CD4-positive, alpha-beta T cell treated with Interleukin-21 for 1 hour (primary cell): Measurements from ENCODE around the gene PPT1.
A peak's percentile ranks its signal among the peaks of the same experiment; 100 is the strongest.

Experiments
- DNase-seq: peaks from one replicate; pipeline ENCODE4 v3.0.0-alpha.2; 2020

PPT1 gene

DNA sequence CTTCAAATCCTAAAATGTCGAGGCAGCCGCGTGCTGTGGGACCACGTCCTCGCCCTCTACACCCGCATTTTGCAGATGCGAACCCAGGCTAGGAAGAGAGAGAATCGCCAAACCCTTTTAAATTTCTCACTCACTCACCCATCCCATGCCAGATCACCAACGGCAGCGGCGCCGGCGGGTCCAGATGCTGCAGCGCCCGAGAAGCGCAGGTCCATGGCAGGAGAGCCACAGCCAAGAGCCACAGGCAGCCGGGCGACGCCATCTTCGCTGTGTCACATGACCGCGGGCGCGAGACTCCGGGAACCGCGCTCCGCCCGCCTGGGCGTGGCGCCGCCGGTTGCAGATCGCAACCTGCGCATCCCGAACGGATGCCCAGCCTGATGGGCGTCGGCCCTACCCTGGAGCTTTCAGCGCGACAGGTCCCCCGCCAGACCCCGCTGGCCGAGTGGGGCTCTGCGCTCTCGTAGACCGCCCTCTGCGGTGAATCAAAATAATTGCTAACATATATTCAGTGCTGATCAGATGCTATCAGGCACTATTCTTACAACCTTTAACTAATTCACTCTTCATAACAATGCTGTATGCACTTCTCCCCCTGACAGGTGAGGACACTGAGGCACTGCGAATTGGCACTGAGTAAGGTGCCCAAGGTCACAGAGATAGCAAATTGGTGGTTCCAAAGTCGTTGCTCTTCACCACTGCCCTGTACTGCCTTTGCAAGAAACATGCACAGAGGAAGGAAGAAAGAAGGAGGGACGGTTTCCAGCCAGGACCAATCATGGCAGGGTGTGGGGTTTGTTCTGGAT is at the start of gene PPT1:
Gene PPT1, minus strand, starts transcription at position 276 of the 806 bp plus-strand sequence. Its CDS starts 14 bp downstream, at position 262.
- DNase-seq, result peak; percentile 77

DNA sequence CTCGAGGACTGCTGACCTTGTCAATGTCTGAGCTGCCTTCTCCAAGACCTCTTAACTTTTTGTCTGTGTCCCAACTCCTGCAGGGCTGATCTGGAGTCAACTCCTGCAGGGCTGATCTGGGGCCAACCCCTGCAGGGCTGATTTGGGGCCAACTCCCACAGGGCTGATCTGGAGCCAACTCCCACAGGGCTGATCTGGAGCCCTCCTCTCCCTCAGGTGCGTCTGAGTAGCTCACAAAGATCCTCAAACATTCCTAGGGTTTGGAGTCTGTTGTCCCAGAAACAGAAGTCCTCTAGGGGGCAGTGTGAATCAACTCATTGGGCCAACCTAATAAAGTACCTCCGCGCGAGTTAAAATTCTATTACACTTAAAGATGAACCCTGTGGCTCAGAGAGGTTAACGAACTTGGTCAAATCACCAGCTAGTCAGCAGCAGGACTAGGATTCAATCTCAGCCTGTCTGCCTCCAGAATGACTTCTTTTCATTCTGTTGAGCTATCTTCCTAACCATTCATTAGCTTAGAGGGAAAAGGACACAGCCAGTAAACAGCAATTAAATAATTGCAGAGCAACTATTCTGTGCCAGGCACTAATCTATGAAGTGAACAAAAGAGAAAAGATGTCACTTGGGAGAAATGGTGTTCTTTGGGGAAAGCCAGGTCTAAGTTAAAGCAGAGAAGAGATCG is 47.0 kb upstream of the PPT1 start:
- peak; percentile 76 for DNase-seq

DNA sequence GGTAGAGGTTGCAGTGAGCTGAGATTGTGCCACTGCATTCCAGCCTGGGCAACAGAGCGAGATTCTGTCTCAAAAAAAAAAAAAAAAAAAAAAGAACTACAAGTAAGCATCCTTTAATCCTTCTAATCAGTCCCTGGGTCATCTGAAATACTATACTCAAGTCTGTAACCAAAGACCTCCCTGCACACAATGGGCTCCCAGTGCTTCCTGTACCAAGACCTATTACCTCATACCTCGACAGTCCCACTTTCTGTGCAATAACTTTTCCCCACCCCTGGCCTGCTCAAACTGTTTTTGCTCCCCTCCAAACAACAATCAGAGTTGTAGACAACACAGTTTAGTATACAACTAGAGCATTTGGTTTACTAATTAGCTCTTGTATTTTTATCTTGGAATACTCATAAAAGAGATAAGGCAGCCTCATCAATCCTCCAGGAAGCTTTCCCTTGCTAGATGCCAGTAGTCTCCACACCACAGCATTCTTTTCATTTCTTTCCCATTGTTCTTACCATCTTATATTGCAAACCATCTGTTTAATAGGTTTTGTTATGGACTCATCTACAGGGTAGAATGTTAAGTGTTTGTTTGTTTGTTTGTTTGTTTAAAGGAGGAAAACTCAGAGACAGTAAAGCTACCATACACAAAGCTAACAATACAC is 45.0 kb upstream of the PPT1 start:
- DNase-seq, result no peak

DNA sequence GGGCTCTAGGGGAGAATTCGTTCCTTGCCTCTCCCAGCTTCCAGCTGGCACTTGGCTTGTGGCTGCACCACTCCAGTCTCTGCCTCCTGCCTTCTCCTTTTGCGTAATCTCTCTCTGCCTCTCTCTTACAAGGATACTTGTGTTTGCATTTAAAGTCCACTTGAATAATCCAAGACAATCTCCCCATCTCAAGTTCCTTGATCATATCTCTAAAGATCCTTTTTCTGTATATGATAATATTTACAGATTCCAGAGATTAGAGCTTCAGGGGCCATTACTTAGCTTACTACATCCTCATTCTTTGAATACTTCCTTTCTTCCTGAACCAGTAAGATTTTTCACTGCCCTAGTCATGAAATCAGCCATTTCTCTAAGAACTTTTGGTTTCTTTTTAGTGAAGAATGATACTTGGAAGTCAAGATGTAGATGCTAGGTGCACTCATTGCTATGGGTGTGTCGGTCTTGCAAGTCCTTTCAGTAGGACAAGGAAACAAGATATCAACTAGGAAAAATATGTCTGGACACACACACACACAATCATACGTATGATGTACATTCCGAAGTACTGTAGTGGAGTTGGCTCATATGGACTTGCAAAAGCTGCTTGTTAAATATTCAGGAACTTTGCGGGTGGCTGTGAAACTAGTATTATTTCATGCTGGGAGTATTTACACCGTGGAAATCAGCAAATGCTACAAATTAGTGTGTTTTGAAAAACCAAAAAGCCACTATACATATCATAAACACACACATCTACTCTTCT is 43.3 kb upstream of the PPT1 start:
- DNase-seq, result no peak

GRCh38 chr1:40133839-40134238 is 36.8 kb upstream of the PPT1 start:
- no peak for DNase-seq

DNA sequence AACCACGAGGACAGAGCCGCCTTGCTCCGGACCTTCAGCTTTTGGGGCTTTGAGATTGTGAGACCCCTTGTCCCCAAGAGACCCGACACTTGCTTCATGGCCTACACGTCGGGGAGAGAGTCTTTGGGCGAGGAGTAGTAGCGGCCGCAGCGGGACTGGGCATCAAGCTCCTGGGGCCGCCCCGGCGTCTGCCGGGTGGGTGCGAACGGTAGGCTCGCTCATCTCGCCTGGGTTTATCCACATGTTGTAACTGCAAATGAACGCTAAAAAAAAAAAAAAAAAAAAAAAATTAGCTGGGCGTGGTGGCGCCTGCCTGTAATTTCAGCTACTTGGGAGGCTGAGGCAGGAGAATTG is 36.2 kb upstream of the PPT1 start:
- DNase-seq, result no peak

DNA sequence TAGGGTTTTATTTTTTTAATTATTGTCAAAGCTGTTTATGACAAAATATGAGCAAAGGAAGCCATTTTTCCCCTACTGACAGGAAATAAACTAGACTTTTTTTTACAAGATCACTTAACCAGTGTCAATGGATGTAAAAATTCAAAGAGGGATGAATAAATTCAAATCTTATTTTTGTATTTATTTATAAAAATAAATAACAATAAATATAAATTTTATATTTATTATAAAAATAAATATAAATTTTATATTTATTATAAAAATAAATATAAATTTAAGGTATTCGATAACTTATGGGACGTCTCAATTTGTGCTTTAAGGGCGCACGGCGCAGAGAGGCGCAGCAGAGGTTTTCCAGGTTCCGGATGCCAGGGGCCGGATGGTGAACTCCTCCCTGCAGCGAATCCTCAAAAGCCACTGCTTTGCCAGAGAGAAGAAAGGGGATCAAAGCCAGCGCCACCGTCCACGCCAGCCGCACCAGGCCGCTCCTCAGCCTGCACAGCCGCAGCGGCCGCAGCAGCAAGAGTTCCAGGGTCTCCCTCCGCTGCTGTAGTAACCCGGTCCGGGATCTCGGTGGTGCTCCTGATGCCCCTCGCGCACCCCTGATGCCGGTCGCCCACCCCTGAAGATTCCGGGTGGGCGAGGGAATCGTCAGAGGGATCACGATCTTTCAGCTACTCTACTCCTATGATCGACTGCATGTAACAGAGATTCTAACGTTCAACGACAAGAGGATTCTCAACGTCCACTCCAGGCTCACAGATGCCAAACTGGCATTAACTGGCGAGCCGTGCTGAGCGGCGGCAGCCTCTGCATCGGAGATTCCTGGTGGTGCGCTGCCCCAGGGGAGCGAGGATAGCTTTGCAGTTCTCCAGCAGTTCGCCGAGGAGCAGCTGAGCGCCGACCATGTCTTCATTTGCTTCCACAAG is 35.6 kb upstream of the PPT1 start:
- DNase-seq, result no peak

DNA sequence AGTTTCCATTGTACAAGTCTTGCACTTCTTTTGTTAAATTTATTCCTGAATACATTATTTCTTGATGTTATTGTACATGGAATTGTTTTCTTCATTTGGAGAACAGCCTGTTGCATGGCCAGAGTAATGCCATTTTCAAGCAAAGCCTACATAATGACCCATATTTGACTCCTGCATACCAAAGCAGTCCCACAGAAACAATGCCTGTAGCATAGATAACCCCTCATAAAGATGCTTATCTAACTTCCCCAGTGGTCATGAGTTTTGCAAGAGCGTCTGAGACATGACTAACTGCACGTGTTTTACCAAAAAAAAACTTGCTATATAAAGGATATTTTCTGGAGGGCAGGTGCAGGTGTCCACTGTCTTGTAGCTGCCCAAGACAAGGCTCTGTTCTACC is 33.8 kb upstream of the PPT1 start:
- DNase-seq, result no peak

- DNase-seq, result no peak
These were observed 25.8 kb upstream of the PPT1 start for GRCh38 chr1:40122855-40123254.

- no peak for DNase-seq
These were observed 23.1 kb upstream of the PPT1 start for GRCh38 chr1:40120128-40120527.

DNA sequence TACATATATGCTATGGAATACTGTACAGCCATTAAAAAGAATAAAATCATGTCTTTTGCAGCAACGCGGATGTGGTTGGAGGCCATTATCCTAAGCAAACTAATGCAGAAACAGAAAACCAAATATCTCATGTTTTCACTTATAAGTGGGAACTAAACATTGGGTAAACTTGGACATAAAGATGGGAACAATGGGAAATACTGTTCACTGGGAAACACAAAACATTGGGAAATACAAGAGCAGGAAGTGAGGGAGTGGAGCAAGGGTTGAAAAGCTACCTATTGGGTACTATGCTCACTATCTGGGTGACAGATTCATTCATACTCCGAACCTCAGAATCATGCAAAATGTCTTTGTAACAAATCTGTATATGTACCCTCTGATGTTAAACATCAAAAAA is 17.3 kb upstream of the PPT1 start:
- DNase-seq, result no peak

DNA sequence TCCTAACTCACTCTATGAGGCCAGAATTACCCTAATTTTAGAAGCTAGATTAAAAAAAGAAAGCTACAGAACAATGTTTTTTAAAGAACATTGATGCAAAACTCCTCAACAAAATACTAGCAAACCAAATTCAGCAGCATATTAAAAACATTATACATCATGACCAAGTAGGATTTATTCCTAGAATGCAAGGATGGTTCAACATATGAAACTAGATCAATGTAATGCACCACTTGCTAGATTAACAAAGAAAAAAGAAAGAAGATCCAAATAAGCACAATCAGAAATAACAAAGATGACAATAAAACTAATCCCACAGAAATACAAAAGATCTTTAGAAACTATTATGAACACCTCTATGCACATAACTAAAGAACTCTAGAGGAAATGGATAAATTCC is 13.3 kb upstream of the PPT1 start:
- DNase-seq, result no peak

DNA sequence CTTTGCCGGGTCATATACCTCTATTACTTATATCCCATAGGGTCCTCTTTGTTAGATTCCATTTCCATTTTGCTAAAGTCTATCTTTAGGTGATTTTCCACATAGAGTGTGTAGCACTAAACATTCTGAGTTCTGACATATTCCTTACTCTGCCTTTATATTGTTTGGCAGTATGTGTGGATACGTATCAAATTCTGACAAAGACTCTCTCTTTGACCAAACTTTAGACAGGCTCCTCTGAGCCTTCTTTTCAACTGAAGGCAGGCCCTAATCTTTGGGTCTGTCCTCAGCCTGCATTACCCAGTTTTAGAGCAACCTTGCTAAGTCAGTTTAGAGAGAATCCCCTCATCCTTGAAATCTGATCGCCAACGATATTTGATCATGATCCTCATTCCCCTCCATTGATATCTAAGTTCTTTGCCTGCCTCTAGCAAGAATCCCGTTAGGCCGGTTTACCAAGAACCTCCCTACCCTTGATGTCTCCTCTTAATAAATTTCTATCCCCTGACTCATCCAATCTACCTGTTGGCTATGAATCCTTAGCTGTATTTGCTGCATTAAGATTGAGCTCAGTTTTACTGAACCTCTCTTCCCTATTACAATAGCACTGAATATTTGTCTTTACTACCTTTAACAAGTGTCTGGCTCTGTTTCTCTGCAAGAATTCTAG is 10.4 kb upstream of the PPT1 start:
- DNase-seq, result no peak

GRCh38 chr1:40105028-40105427 is 8.0 kb upstream of the PPT1 start:
- DNase-seq, result no peak

GRCh38 chr1:40102896-40103295 is 5.8 kb upstream of the PPT1 start:
- DNase-seq, result no peak

- no peak for DNase-seq
These were observed 5.0 kb upstream of the PPT1 start for GRCh38 chr1:40102038-40102437.

GRCh38 chr1:40096646-40096976 is 441 bp downstream of the PPT1 start:
- no peak for DNase-seq

- no peak for DNase-seq
These were observed 1.2 kb downstream of the PPT1 start for GRCh38 chr1:40095806-40096205.

GRCh38 chr1:40094466-40095110 is 2.5 kb downstream of the PPT1 start:
- DNase-seq, result no peak

- DNase-seq, result no peak
These were observed 4.1 kb downstream of the PPT1 start for GRCh38 chr1:40092706-40093639.
